NCI-H460 (cell line): ENCODE measurements around the gene CLSTN1. TPM values are rescaled to one million over a fixed set of nuclear protein-coding genes. Genes with fewer than 3 reads are reported as not detected.
"Not testable (repeated sequence)": the region's sequence is repeated elsewhere in the genome, so short reads cannot be mapped to it uniquely, and the experiment has no call there.

Experiments
- DNase-seq: peaks from one replicate; pipeline ENCODE4 v3.0.0-alpha.2; 2016; ENCODE audit warnings: low read depth; ENCODE audit errors: extremely low read depth
- total RNA-seq: library from RNA; depleted of rRNA; stranded (reverse); fragments of >200 nt; shearing (Covaris generic); gene quantifications from 2 replicates; pipeline ENCODE4 v1.2.3, GENCODE V29; 2014

CLSTN1 gene
- total RNA-seq, 1 experiment from 2014 or later, result 24.4 TPM

GRCh38 chr1:9833632-9834031 lies 9.9 kb upstream of the CLSTN1 start:
- DNase-seq, result no peak

GRCh38 chr1:9827558-9828185 lies 3.9 kb upstream of the CLSTN1 start:
- peak; percentile 13 for DNase-seq

- no peak for DNase-seq
Observed at GRCh38 chr1:9826616-9827015, 2.9 kb upstream of the CLSTN1 start.

- DNase-seq, result no peak
Observed at GRCh38 chr1:9826087-9826486, 2.3 kb upstream of the CLSTN1 start.

- peak; percentile 17 for DNase-seq
Observed at GRCh38 chr1:9825093-9826074, 1.6 kb upstream of the CLSTN1 start.

- DNase-seq, result no peak
Observed at GRCh38 chr1:9824702-9825089, 931 bp upstream of the CLSTN1 start.

GRCh38 chr1:9823693-9823942 lies 147 bp downstream of the CLSTN1 start:
- no peak for DNase-seq

GRCh38 chr1:9822897-9823692 lies 670 bp downstream of the CLSTN1 start:
- DNase-seq, result no peak

- DNase-seq, result no peak
Observed at GRCh38 chr1:9822490-9822889, 1.3 kb downstream of the CLSTN1 start.

GRCh38 chr1:9821710-9822109 lies 2.1 kb downstream of the CLSTN1 start:
- no peak for DNase-seq

GRCh38 chr1:9820521-9820920 lies 3.2 kb downstream of the CLSTN1 start:
- DNase-seq, result no peak

GRCh38 chr1:9817734-9818133 lies 6.0 kb downstream of the CLSTN1 start:
- DNase-seq, result no peak

GRCh38 chr1:9816199-9816598 lies 7.6 kb downstream of the CLSTN1 start:
- DNase-seq, result no peak

GRCh38 chr1:9815150-9815549 lies 8.6 kb downstream of the CLSTN1 start:
- no peak for DNase-seq

- no peak for DNase-seq
Observed at GRCh38 chr1:9814619-9815018, 9.1 kb downstream of the CLSTN1 start.

GRCh38 chr1:9811239-9811966 lies 12.4 kb downstream of the CLSTN1 start:
- DNase-seq, result no peak

- no peak for DNase-seq
Observed at GRCh38 chr1:9809100-9809510, 14.7 kb downstream of the CLSTN1 start.

- DNase-seq, result no peak
Observed at GRCh38 chr1:9808459-9808858, 15.3 kb downstream of the CLSTN1 start.

- no peak for DNase-seq
Observed at GRCh38 chr1:9807541-9807940, 16.2 kb downstream of the CLSTN1 start.

- DNase-seq, result not testable (repeated sequence)
Observed at GRCh38 chr1:9805972-9806371, 17.8 kb downstream of the CLSTN1 start.

GRCh38 chr1:9805006-9805508 lies 18.7 kb downstream of the CLSTN1 start:
- no peak for DNase-seq
